ENCODE measurements around the gene TMEM170B.

The TMEM170B gene

DNA sequence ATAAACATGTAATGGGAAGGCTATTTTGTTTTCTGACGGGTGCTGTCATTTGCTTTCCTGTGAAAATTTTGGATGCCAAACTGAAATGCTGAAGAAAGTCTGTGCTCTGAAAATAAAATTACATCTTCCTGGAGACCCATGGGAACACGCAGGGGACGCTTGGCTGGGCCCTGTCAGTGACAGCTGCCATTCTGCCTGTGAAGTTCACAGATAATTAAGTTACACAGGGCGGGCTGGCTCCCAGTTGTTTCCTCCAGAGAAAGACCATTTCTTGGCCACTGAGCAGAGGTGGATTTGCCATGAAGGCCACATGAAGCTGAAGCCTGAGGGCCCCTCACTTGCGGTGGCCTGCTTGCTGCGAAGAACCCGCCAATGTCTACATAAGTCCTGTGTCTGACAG lies 93.5 kb downstream of the TMEM170B start:
- Histone ChIP-seq H3K4me3 (ENCODE audit: low read length, poor library complexity, severe bottlenecking) (no peak overlapping the region), H4K20me1 (ENCODE audit: insufficient read depth, low read length, poor library complexity, severe bottlenecking) (no peaks in the 10 kb centered on the region), H3K9ac (ENCODE audit: low read depth, low read length, poor library complexity, severe bottlenecking) (no peak overlapping the region), H3K9me3 (ENCODE audit: insufficient read depth, low read depth, low read length) (no peaks in the 10 kb centered on the region), H2AFZ (ENCODE audit: low read length) (no peak overlapping the region), H3F3A (ENCODE audit: low read depth) (no peaks in the 10 kb centered on the region), H3K4me1 (ENCODE audit: insufficient read depth, low read length, poor library complexity, severe bottlenecking) (no peaks in the 10 kb centered on the region), H3K9me2 (replicated peaks; ENCODE audit: low read depth, low read length) (no peaks in the 10 kb centered on the region), H3K4me2 (ENCODE audit: low read depth, low read length, poor library complexity, severe bottlenecking) (no peak overlapping the region), H3K36me3 (ENCODE audit: insufficient read depth, low read length) (no peaks in the 10 kb centered on the region), H3K79me2 (ENCODE audit: insufficient read depth, low read length) (no peaks in the 10 kb centered on the region), H3K27me3 (ENCODE audit: insufficient read depth, low read length, poor library complexity, severe bottlenecking) (no peaks in the 10 kb centered on the region)
- TF ChIP-seq EZH2phosphoT487 (IDR thresholded peaks at IDR 0.05; ENCODE audit: borderline replicate concordance), result no peak
- TF ChIP-seq, protein P1, sequence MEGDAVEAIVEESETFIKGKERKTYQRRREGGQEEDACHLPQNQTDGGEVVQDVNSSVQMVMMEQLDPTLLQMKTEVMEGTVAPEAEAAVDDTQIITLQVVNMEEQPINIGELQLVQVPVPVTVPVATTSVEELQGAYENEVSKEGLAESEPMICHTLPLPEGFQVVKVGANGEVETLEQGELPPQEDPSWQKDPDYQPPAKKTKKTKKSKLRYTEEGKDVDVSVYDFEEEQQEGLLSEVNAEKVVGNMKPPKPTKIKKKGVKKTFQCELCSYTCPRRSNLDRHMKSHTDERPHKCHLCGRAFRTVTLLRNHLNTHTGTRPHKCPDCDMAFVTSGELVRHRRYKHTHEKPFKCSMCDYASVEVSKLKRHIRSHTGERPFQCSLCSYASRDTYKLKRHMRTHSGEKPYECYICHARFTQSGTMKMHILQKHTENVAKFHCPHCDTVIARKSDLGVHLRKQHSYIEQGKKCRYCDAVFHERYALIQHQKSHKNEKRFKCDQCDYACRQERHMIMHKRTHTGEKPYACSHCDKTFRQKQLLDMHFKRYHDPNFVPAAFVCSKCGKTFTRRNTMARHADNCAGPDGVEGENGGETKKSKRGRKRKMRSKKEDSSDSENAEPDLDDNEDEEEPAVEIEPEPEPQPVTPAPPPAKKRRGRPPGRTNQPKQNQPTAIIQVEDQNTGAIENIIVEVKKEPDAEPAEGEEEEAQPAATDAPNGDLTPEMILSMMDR (conservative IDR thresholded peaks at IDR 0.05; ENCODE audit: low read length), result no peak

DNA sequence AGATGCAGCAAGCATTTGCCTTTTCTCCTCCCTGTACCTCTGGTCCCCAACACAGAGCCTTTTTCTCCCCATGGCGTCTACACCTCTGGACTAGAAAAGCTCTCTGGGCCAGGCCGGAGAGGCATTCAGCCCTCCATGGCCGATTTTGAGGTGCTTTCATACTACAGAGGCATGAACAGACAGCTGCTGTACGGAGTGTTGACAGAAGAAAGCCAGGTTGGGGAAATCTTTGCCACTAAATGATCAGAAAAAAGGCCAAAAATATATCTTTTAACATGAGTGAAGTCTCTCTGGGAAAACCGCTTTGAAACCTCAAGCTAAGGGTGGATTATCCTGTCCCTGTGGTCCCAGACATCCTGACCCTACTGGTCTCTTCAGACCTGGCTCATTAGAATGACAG lies 94.0 kb downstream of the TMEM170B start:
- Histone ChIP-seq H3F3A (ENCODE audit: low read depth) (no peaks in the 10 kb centered on the region), H3K4me3 (ENCODE audit: low read length, poor library complexity, severe bottlenecking) (no peak overlapping the region), H3K79me2 (ENCODE audit: insufficient read depth, low read length) (no peaks in the 10 kb centered on the region), H3K9me3 (ENCODE audit: insufficient read depth, low read depth, low read length) (no peaks in the 10 kb centered on the region), H3K4me1 (ENCODE audit: insufficient read depth, low read length, poor library complexity, severe bottlenecking) (no peaks in the 10 kb centered on the region), H3K9me2 (replicated peaks; ENCODE audit: low read depth, low read length) (no peaks in the 10 kb centered on the region), H3K9ac (ENCODE audit: low read depth, low read length, poor library complexity, severe bottlenecking) (no peak overlapping the region), H3K4me2 (ENCODE audit: low read depth, low read length, poor library complexity, severe bottlenecking) (no peak overlapping the region), H4K20me1 (ENCODE audit: insufficient read depth, low read length, poor library complexity, severe bottlenecking) (no peaks in the 10 kb centered on the region), H2AFZ (ENCODE audit: low read length) (no peak overlapping the region), H3K36me3 (ENCODE audit: insufficient read depth, low read length) (no peaks in the 10 kb centered on the region), H3K27me3 (ENCODE audit: insufficient read depth, low read length, poor library complexity, severe bottlenecking) (no peaks in the 10 kb centered on the region)
- TF ChIP-seq, protein P1 (conservative IDR thresholded peaks at IDR 0.05; ENCODE audit: low read length), result no peak
- TF ChIP-seq EZH2phosphoT487 (IDR thresholded peaks at IDR 0.05; ENCODE audit: borderline replicate concordance), result no peak

DNA sequence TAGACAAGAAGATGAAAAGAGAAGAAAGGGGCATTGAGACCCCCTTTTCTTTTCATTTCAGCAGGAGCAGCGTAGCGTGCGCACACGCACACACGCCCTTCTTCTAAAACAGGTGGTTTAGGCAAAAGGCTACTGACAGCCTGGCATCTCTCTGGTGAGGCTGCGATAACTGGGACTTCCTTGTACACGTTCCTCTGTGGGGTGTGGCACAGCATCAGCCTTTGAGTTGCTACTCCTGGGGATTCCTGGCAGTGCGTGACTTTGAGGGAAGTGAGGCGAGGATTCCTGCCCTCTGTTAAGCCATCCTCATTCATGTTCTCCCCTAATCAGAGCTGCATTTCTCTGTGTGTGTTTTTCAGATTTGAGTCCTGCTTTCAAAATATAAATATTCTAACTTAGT lies 94.7 kb downstream of the TMEM170B start:
- Histone ChIP-seq H3K9ac (ENCODE audit: low read depth, low read length, poor library complexity, severe bottlenecking) (no peak overlapping the region), H3F3A (ENCODE audit: low read depth) (no peaks in the 10 kb centered on the region), H3K9me2 (replicated peaks; ENCODE audit: low read depth, low read length) (no peaks in the 10 kb centered on the region), H3K27me3 (ENCODE audit: insufficient read depth, low read length, poor library complexity, severe bottlenecking) (no peaks in the 10 kb centered on the region), H2AFZ (ENCODE audit: low read length) (no peak overlapping the region), H3K4me1 (ENCODE audit: insufficient read depth, low read length, poor library complexity, severe bottlenecking) (no peaks in the 10 kb centered on the region), H4K20me1 (ENCODE audit: insufficient read depth, low read length, poor library complexity, severe bottlenecking) (no peaks in the 10 kb centered on the region), H3K4me2 (ENCODE audit: low read depth, low read length, poor library complexity, severe bottlenecking) (no peak overlapping the region), H3K79me2 (ENCODE audit: insufficient read depth, low read length) (no peaks in the 10 kb centered on the region), H3K4me3 (ENCODE audit: low read length, poor library complexity, severe bottlenecking) (no peak overlapping the region), H3K36me3 (ENCODE audit: insufficient read depth, low read length) (no peaks in the 10 kb centered on the region), H3K9me3 (ENCODE audit: insufficient read depth, low read depth, low read length) (no peaks in the 10 kb centered on the region)
- TF ChIP-seq, protein P1 (conservative IDR thresholded peaks at IDR 0.05; ENCODE audit: low read length), result no peak
- no peak for TF ChIP-seq EZH2phosphoT487 (IDR thresholded peaks at IDR 0.05; ENCODE audit: borderline replicate concordance)

Measured in Loucy (cell line).